H1 (cell line): ENCODE measurements around the gene SOS1. TPM values are rescaled to one million over a fixed set of nuclear protein-coding genes. Genes with fewer than 3 reads are reported as not detected.

ENCODE experiments used
- CTCF ChIA-PET: fragments of 300-600 bp; sonication (Branson Sonifier 250); formaldehyde crosslinking; loops from one replicate; lab custom pipeline; 2021; ENCODE audit not compliant: partially characterized antibody; lab: Charles Lee
- POLR2A ChIA-PET: fragments of 300-600 bp; sonication (Branson Sonifier 250); formaldehyde crosslinking; loops from one replicate; lab custom pipeline; 2021; ENCODE audit warnings: inconsistent platforms; ENCODE audit not compliant: partially characterized antibody; lab: Charles Lee
- DNase-seq, 2 experiments: peaks; one replicate each; pipeline versions ENCODE4 v3.0.0 to v3.0.0-alpha.2; 2010 to 2022; ENCODE audit warnings: low spot score in 2 of 2, low read depth in 1 of 2, mixed read lengths in 1 of 2
- FAIRE-seq: peaks from 2 replicates; lab custom pipeline; 2011; peaks lifted over from hg19 to GRCh38; lab: Jason Lieb, UNC
- H2AFZ ChIP-seq: 2 replicates; pipeline ENCODE4 v1.8.1; 2012; ENCODE audit warnings: low read length, inconsistent platforms
- H2AK5ac ChIP-seq: 2 replicates; pipeline ENCODE4 v1.6.1; 2013; ENCODE audit warnings: low read depth, low read length
- H2BK120ac ChIP-seq: replicated peaks from 2 replicates; pipeline ENCODE3; 2013; ENCODE audit warnings: low read depth, low read length, inconsistent platforms
- H2BK12ac ChIP-seq: 2 replicates; pipeline ENCODE4 v1.6.1; 2013; ENCODE audit warnings: low read depth, low read length
- H2BK15ac ChIP-seq: 2 replicates; pipeline ENCODE4 v1.6.1; 2013; ENCODE audit warnings: low read length
- H2BK20ac ChIP-seq: 2 replicates; pipeline ENCODE4 v1.6.1; 2013; ENCODE audit warnings: low read length
- H2BK5ac ChIP-seq: 2 replicates; pipeline ENCODE4 v1.6.1; 2013; ENCODE audit warnings: low read depth, low read length
- H3K14ac ChIP-seq: 2 replicates; pipeline ENCODE4 v1.6.1; 2013; ENCODE audit warnings: inconsistent platforms; ENCODE audit not compliant: insufficient read length
- H3K18ac ChIP-seq: 2 replicates; pipeline ENCODE4 v1.6.1; 2013; ENCODE audit warnings: low read length; ENCODE audit errors: extremely low read depth
- H3K23ac ChIP-seq: 2 replicates; pipeline ENCODE4 v1.6.1; 2013; ENCODE audit warnings: inconsistent platforms; ENCODE audit not compliant: insufficient read length
- H3K23me2 ChIP-seq: 2 replicates; pipeline ENCODE4 v1.6.1; 2013; ENCODE audit warnings: low read depth, low read length
- H3K27ac ChIP-seq: 2 replicates; pipeline ENCODE4 v1.6.1; 2011; ENCODE audit warnings: low read depth, low read length, inconsistent platforms
- H3K27me3 ChIP-seq, 4 experiments: replicated peaks in 1 of 4; 1 replicate in 1 of 4; 2 replicates in 3 of 4; pipeline versions ENCODE4 v1.6.1 to v1.8.1; 2011 to 2013; ENCODE audit warnings: low read length in 3 of 4, mild to moderate bottlenecking in 3 of 4, inconsistent platforms in 2 of 4, mixed read lengths in 2 of 4, moderate library complexity in 1 of 4; ENCODE audit not compliant: control insufficient read depth in 3 of 4, insufficient read depth in 3 of 4; ENCODE audit errors: extremely low read depth in 1 of 4
- H3K36me3 ChIP-seq, 4 experiments: 2 replicates each; pipeline versions ENCODE4 v1.6.1 to v1.8.1; 2011 to 2013; ENCODE audit warnings: mild to moderate bottlenecking in 4 of 4, low read length in 3 of 4, moderate library complexity in 2 of 4, control low read depth in 1 of 4, inconsistent platforms in 1 of 4; ENCODE audit not compliant: insufficient read depth in 4 of 4, control insufficient read depth in 2 of 4
- H3K4ac ChIP-seq: replicated peaks from 2 replicates; pipeline ENCODE3; 2013; ENCODE audit warnings: low read length, low read depth, mixed read lengths, inconsistent platforms; ENCODE audit not compliant: insufficient read length
- H3K4me1 ChIP-seq, 4 experiments: replicated peaks in 1 of 4; 1 replicate in 1 of 4; 2 replicates in 3 of 4; pipeline versions ENCODE4 v1.6.1 to v1.8.1; 2011 to 2013; ENCODE audit warnings: low read length in 3 of 4, inconsistent platforms in 2 of 4, mixed read lengths in 1 of 4; ENCODE audit not compliant: insufficient read depth in 4 of 4, control insufficient read depth in 3 of 4
- H3K4me2 ChIP-seq, 2 experiments: 2 replicates each; pipeline versions ENCODE4 v1.6.1 to v1.8.1; 2011 to 2013; ENCODE audit warnings: low read depth in 2 of 2, low read length in 2 of 2, control low read depth in 1 of 2, inconsistent platforms in 1 of 2, mild to moderate bottlenecking in 1 of 2; ENCODE audit not compliant: insufficient read depth in 1 of 2
- H3K4me3 ChIP-seq, 4 experiments: fragments of 200-600, 300-600 bp in 1 of 4; sonication (generic), shearing (Covaris generic), sonication (Bioruptor Twin) in 1 of 4; 2 replicates each; pipeline versions ENCODE4 v1.5.1 to v1.8.1; 2011 to 2016; ENCODE audit warnings: low read length in 4 of 4, low read depth in 3 of 4, control low read depth in 2 of 4, inconsistent platforms in 2 of 4, mild to moderate bottlenecking in 2 of 4, mixed read lengths in 1 of 4, moderate library complexity in 1 of 4; ENCODE audit not compliant: insufficient read depth in 2 of 4; ENCODE audit errors: extremely low read depth in 1 of 4
- H3K56ac ChIP-seq: replicated peaks from 2 replicates; pipeline ENCODE3; 2013; ENCODE audit warnings: low read depth, mild to moderate bottlenecking, mixed read lengths, low read length, inconsistent platforms; ENCODE audit not compliant: insufficient read length
- H3K79me1 ChIP-seq: 2 replicates; pipeline ENCODE4 v1.6.1; 2013; ENCODE audit warnings: low read depth, low read length, control low read depth
- H3K79me2 ChIP-seq, 2 experiments: 2 replicates each; pipeline versions ENCODE4 v1.6.1 to v1.8.1; 2012 to 2013; ENCODE audit warnings: low read length in 2 of 2, mild to moderate bottlenecking in 2 of 2, inconsistent platforms in 1 of 2; ENCODE audit not compliant: insufficient read depth in 2 of 2, control insufficient read depth in 1 of 2
- H3K9ac ChIP-seq, 4 experiments: replicated peaks in 1 of 4; 1 replicate in 1 of 4; 2 replicates in 3 of 4; pipeline versions ENCODE4 v1.6.1 to v1.8.1; 2011 to 2013; ENCODE audit warnings: low read depth in 3 of 4, low read length in 3 of 4, control low read depth in 2 of 4, mild to moderate bottlenecking in 2 of 4, moderate library complexity in 2 of 4, inconsistent platforms in 1 of 4; ENCODE audit errors: extremely low read depth in 1 of 4
- H3K9me3 ChIP-seq, 2 experiments: 2 replicates each; pipeline versions ENCODE4 v1.6.1 to v1.8.1; 2012 to 2013; ENCODE audit warnings: mild to moderate bottlenecking in 2 of 2, moderate library complexity in 2 of 2, control low read depth in 1 of 2, inconsistent platforms in 1 of 2, low read depth in 1 of 2, low read length in 1 of 2, mixed read lengths in 1 of 2; ENCODE audit not compliant: insufficient read depth in 2 of 2
- H4K20me1 ChIP-seq, 2 experiments: replicated peaks in 1 of 2; 2 replicates each; pipeline versions ENCODE3 to v1.8.1; 2011 to 2013; ENCODE audit warnings: inconsistent platforms in 2 of 2, low read length in 2 of 2, mild to moderate bottlenecking in 1 of 2; ENCODE audit not compliant: insufficient read depth in 2 of 2, control insufficient read depth in 1 of 2
- H4K5ac ChIP-seq: 2 replicates; pipeline ENCODE4 v1.6.1; 2013; ENCODE audit warnings: low read length, low read depth, mixed read lengths, inconsistent platforms; ENCODE audit not compliant: insufficient read length
- H4K8ac ChIP-seq: 2 replicates; pipeline ENCODE4 v1.8.0; 2013; ENCODE audit warnings: mild to moderate bottlenecking, moderate library complexity, low read length, inconsistent platforms; ENCODE audit not compliant: insufficient read depth; ENCODE audit errors: extremely low read depth
- H4K91ac ChIP-seq: replicated peaks from 2 replicates; pipeline ENCODE3; 2013; ENCODE audit warnings: low read length, mixed read lengths, inconsistent platforms; ENCODE audit not compliant: insufficient read length
- ASH2L ChIP-seq: fragments of 200-600, 300-600 bp; sonication (generic); IDR thresholded peaks from one replicate; pipeline ENCODE4 v1.7.1; 2017; ENCODE audit warnings: low read length
- BRCA1 ChIP-seq: IDR thresholded peaks from 2 replicates; pipeline ENCODE4 v1.6.1; 2012; ENCODE audit warnings: low read depth, low read length, improper control_type of control experiment
- CTBP2 ChIP-seq: IDR thresholded peaks from 2 replicates; pipeline ENCODE4 v1.7.0; 2011; ENCODE audit warnings: borderline replicate concordance, mild to moderate bottlenecking, moderate library complexity, mixed read lengths, low read length; ENCODE audit not compliant: insufficient read depth, insufficient read length
- GABPA ChIP-seq: IDR thresholded peaks from 2 replicates; pipeline ENCODE4 v1.6.1; 2011; ENCODE audit warnings: mild to moderate bottlenecking, low read length, moderate library complexity, borderline replicate concordance; ENCODE audit not compliant: insufficient read depth
- NANOG ChIP-seq: IDR thresholded peaks from 2 replicates; pipeline ENCODE4 v1.6.1; 2011; ENCODE audit warnings: low read length, low read depth, mild to moderate bottlenecking, inconsistent platforms; ENCODE audit not compliant: insufficient read depth, poor library complexity, severe bottlenecking
- RXRA ChIP-seq: IDR thresholded peaks from 2 replicates; pipeline ENCODE4 v1.6.1; 2011; ENCODE audit warnings: low read depth, mild to moderate bottlenecking, low read length, moderate library complexity; ENCODE audit not compliant: insufficient read depth
- SP4 ChIP-seq: IDR thresholded peaks from 2 replicates; pipeline ENCODE4 v1.6.1; 2012; ENCODE audit warnings: low read length, inconsistent platforms
- TEAD4 ChIP-seq: IDR thresholded peaks from 2 replicates; pipeline ENCODE4 v1.6.1; 2012; ENCODE audit warnings: low read depth, low read length, inconsistent platforms, mixed read lengths
- WGBS, 2 experiments: shearing (Covaris generic) in 1 of 2; methylation state at CpG; one replicate each; pipeline versions ENCODE4 v1.1.6 to v1.1.7; 2013 to 2015; ENCODE audit warnings: low lambda C conversion rate in 2 of 2, mixed read lengths in 2 of 2, inconsistent platforms in 1 of 2, low coverage in 1 of 2, missing lambda C conversion rate in 1 of 2; ENCODE audit not compliant: insufficient replicate concordance in 2 of 2, insufficient coverage in 1 of 2, insufficient read length in 1 of 2; ENCODE audit errors: extremely low coverage in 1 of 2, missing lambda C conversion rate in 1 of 2; 5-methylcytosine and 5-hydroxymethylcytosine counted together
- polyA plus RNA-seq, 7 experiments: library from polyadenylated mRNA; depleted of rRNA in 3 of 7; stranded (reverse) in 5 of 7; unstranded in 2 of 7; fragments of >200 nt in 5 of 7; fragments of 200-250 nt in 2 of 7; gene quantifications; 1 replicate in 5 of 7; 2 replicates in 1 of 7; 4 replicates in 1 of 7; pipeline versions ENCODE4 v1.2.1 to v1.2.3, GENCODE V29; 2011 to 2013; ENCODE audit warnings: missing spikeins in 2 of 7, mixed read lengths in 2 of 7
- total RNA-seq: library from RNA; stranded (reverse); fragmentation: NEBNext Ultra II Directional; extraction: Animal tissue kit (Norgen Biotek cat#: 25700); gene quantifications from 2 replicates; pipeline ENCODE4 v1.2.1, GENCODE V29; 2021
- TF ChIP-seq, protein P1 (sequence below): IDR thresholded peaks from 2 replicates; pipeline ENCODE4 v1.6.1; 2012; ENCODE audit warnings: inconsistent platforms

SOS1 gene
- total and polyA plus RNA-seq, 2 of the 8 experiments (the other 6 are each of a cell fraction or from before 2014, with no cell fraction given) = 25.7 to 27.0 TPM

DNA sequence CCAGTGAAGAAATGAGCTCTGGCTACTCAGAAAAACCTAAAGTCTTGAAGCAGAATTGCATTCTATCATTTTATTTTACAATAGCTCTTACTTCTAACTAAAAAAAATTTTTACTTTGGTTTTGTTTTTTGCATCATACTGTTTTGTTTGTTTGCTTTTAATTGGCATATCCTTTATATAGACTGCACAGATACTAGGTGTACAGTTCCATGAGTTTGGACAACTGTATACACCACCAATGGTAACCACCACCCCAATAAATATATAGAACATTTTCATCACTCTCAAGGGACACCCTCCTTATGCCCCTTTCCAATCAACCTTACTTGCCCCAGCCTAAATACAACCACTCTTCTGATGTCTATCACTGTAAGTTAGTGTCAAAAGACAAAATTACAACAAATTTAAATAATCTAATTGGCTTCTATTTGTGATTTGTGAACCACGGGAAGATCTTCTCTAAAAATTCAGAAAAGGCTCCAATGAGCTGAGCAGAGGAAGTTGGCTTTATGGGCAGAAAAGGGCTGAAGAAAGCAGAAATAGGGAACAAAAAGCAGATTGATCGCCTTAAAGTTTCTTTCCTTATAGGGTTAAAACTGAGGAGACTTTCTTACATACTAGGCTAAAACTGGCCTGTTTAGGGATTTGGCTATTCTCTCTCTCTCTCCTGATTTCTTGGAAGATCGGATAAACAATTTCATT, 22.2 kb upstream of the SOS1 start:
- Histone ChIP-seq H2BK15ac (no peak overlapping the region), H3K9ac (no peak overlapping the region), H3K14ac (no peak overlapping the region), H4K20me1 (no peaks in the 10 kb centered on the region), H3K79me2 (no peaks in the 10 kb centered on the region), H3K4ac (no peak overlapping the region), H3K4me1 (peaks cover 0 to 3% (median 2%) of the 10 kb centered on the region in 4 experiments; a peak in 4 of 7 replicates), H2BK20ac (no peak overlapping the region), H3K23me2 (no peaks in the 10 kb centered on the region), H3K18ac (no peak overlapping the region), H3K79me1 (no peaks in the 10 kb centered on the region), H3K9me3 (no peaks in the 10 kb centered on the region), H4K5ac (no peak overlapping the region), H2BK120ac (no peak overlapping the region), H3K4me3 (no peak overlapping the region), H3K27me3 (no peaks in the 10 kb centered on the region), H3K27ac (no peak overlapping the region), H4K91ac (no peak overlapping the region), H2BK5ac (no peak overlapping the region), H4K8ac (no peak overlapping the region), H3K56ac (no peak overlapping the region), H2AK5ac (no peak overlapping the region), H2AFZ (peak overlapping the region; percentile 52; the same call in 1 of the 2 replicates), H2BK12ac (no peak overlapping the region), H3K23ac (no peak overlapping the region), H3K36me3 (no peaks in the 10 kb centered on the region), H3K4me2 (no peak overlapping the region)
- WGBS, 2 experiments = 94% methylated on average over 3 of the region's 3 CpGs; no CpG with 5 or more reads in 1 of the 2 experiments
- FAIRE-seq (no peak), DNase-seq (no peak)
- ChIA-PET POLR2A (interaction anchor here (0.7 to 1.1 kb wide), 2 partner anchors 18 to 39 kb away, joined by 3 read pairs; no protein-coding TSS in a partner anchor), CTCF (interaction anchor here (0.7 to 1.4 kb wide), 6 partner anchors 7 to 86 kb away, joined by 3 to 4 read pairs (median 3); no protein-coding TSS in a partner anchor)
- no peak for TF ChIP-seq RXRA
- no peak for TF ChIP-seq BRCA1
- TF ChIP-seq NANOG = no peak
- no peak for TF ChIP-seq TEAD4
- TF ChIP-seq ASH2L = no peak
- TF ChIP-seq CTBP2 = no peak
- no peak for TF ChIP-seq SP4
- TF ChIP-seq, protein P1, sequence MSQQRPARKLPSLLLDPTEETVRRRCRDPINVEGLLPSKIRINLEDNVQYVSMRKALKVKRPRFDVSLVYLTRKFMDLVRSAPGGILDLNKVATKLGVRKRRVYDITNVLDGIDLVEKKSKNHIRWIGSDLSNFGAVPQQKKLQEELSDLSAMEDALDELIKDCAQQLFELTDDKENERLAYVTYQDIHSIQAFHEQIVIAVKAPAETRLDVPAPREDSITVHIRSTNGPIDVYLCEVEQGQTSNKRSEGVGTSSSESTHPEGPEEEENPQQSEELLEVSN = no peak
- no peak for TF ChIP-seq GABPA
